BLaER1 treated with 17β-estradiol and CSF1 and Interleukin-3, amounts not matched to agents 10 nM and 100 nM (cell line): ENCODE measurements around the gene CKS1B.
A peak's percentile ranks its signal among the peaks of the same experiment; 100 is the strongest.

Source experiments
- H3K27ac ChIP-seq, 11 experiments: shearing (Covaris generic); formaldehyde crosslinking; 2 replicates each; pipeline ENCODE4 v1.8.1; 2022
- H3K27me3 ChIP-seq, 11 experiments: shearing (Covaris generic); formaldehyde crosslinking; 2 replicates each; pipeline ENCODE4 v1.8.1; 2022
- H3K36me3 ChIP-seq, 11 experiments: shearing (Covaris generic); formaldehyde crosslinking; 2 replicates each; pipeline ENCODE4 v1.8.1; 2022
- H3K4me1 ChIP-seq, 10 experiments: shearing (Covaris generic); formaldehyde crosslinking; 2 replicates each; pipeline ENCODE4 v1.8.1; 2022
- H3K4me2 ChIP-seq, 11 experiments: shearing (Covaris generic); formaldehyde crosslinking; 2 replicates each; pipeline ENCODE4 v1.8.1; 2022
- H3K4me3 ChIP-seq, 10 experiments: shearing (Covaris generic); formaldehyde crosslinking; 2 replicates each; pipeline ENCODE4 v1.8.1; 2022
- H3K9ac ChIP-seq, 11 experiments: shearing (Covaris generic); formaldehyde crosslinking; 2 replicates each; pipeline ENCODE4 v1.8.1; 2022
- H3K9me3 ChIP-seq, 11 experiments: shearing (Covaris generic); formaldehyde crosslinking; replicated peaks in 1 of 11; 2 replicates each; pipeline ENCODE4 v1.8.1; 2022
- H4K20me1 ChIP-seq, 11 experiments: shearing (Covaris generic); formaldehyde crosslinking; 2 replicates each; pipeline ENCODE4 v1.8.1; 2022
- Cebpa-rat ChIP-seq, 11 experiments: shearing (Covaris generic); IDR thresholded peaks; 2 replicates each; pipeline ENCODE4 v1.8.1; 2022

Gene CKS1B

GRCh38 chr1:155008015-155008941 is 33.8 kb downstream of the CKS1B start:
- H3K4me1 ChIP-seq: peaks cover 85 to 95% (median 93%) of the 10 kb centered on the region in 10 experiments
- no peaks in the 10 kb centered on the region for H3K27me3 ChIP-seq
- H3K9ac ChIP-seq: peak overlapping the region; percentile 50 to 97 (median 75)
- peak in 1 of 11 experiments; percentile 51; a peak in 1 of 22 replicates for TF ChIP-seq Cebpa-rat (IDR thresholded peaks at IDR 0.05)
- H3K36me3 ChIP-seq: peaks cover 0 to 14% (median 3%) of the 10 kb centered on the region in 11 experiments; a peak in 6 of 22 replicates
- peak overlapping the region; percentile 29 to 93 (median 86); a peak in 21 of 22 replicates for H3K27ac ChIP-seq
- H3K4me2 ChIP-seq: peak overlapping the region; percentile 95 to 100 (median 98)
- peak overlapping the region; percentile 5 to 99 (median 54); a peak in 16 of 20 replicates for H3K4me3 ChIP-seq
- H4K20me1 ChIP-seq: peaks cover 0 to 15% (median 0%) of the 10 kb centered on the region in 11 experiments; a peak in 7 of 22 replicates
- no peaks in the 10 kb centered on the region for H3K9me3 ChIP-seq

- Histone ChIP-seq H3K4me2 (peak overlapping the region; percentile 95 to 100 (median 98)), H3K4me3 (peak overlapping the region in 8 of 10 experiments; percentile 15 to 99 (median 62); a peak in 16 of 20 replicates), H3K9ac (peak overlapping the region; percentile 44 to 97 (median 75); a peak in 19 of 22 replicates), H3K27ac (peak overlapping the region in 10 of 11 experiments; percentile 70 to 93 (median 86); a peak in 20 of 22 replicates), H4K20me1 (peaks cover 0 to 21% (median 0%) of the 10 kb centered on the region in 11 experiments; a peak in 8 of 22 replicates), H3K36me3 (peaks cover 0 to 20% (median 3%) of the 10 kb centered on the region in 11 experiments; a peak in 13 of 22 replicates), H3K9me3 (no peaks in the 10 kb centered on the region), H3K27me3 (no peaks in the 10 kb centered on the region), H3K4me1 (peaks cover 95 to 100% (median 100%) of the 10 kb centered on the region in 10 experiments)
- TF ChIP-seq Cebpa-rat (IDR thresholded peaks at IDR 0.05): no peak
These were observed 34.8 kb downstream of the CKS1B start for GRCh38 chr1:155009221-155009711.

- H3K27me3 ChIP-seq: no peaks in the 10 kb centered on the region
These were observed 35.3 kb downstream of the CKS1B start for GRCh38 chr1:155009742-155010141.

GRCh38 chr1:155010211-155010918 is 35.9 kb downstream of the CKS1B start:
- peak overlapping the region; percentile 95 to 100 (median 98) for H3K4me2 ChIP-seq
- peaks cover 95 to 100% (median 100%) of the 10 kb centered on the region in 10 experiments for H3K4me1 ChIP-seq
- peaks cover 0 to 32% (median 9%) of the 10 kb centered on the region in 11 experiments; a peak in 8 of 22 replicates for H4K20me1 ChIP-seq
- H3K9ac ChIP-seq: peak overlapping the region; percentile 41 to 97 (median 72); a peak in 20 of 22 replicates
- H3K36me3 ChIP-seq: peaks cover 9 to 31% (median 14%) of the 10 kb centered on the region in 11 experiments; a peak in 17 of 22 replicates
- no peaks in the 10 kb centered on the region for H3K27me3 ChIP-seq
- no peak for TF ChIP-seq Cebpa-rat (IDR thresholded peaks at IDR 0.05)
- H3K4me3 ChIP-seq: peak overlapping the region in 9 of 10 experiments; percentile 1 to 99 (median 51); a peak in 17 of 20 replicates
- H3K27ac ChIP-seq: peak overlapping the region; percentile 44 to 93 (median 86)
- H3K9me3 ChIP-seq: no peaks in the 10 kb centered on the region

More at GRCh38 chr1:155009742-155010141, 35.3 kb downstream of the CKS1B start:
- Histone ChIP-seq H3K4me1 (peaks cover 95 to 100% (median 100%) of the 10 kb centered on the region in 10 experiments), H3K27ac (peak overlapping the region; percentile 43 to 93 (median 86); a peak in 21 of 22 replicates), H3K36me3 (peaks cover 3 to 25% (median 8%) of the 10 kb centered on the region in 11 experiments; a peak in 17 of 22 replicates), H3K4me3 (peak overlapping the region in 9 of 10 experiments; percentile 1 to 99 (median 51); a peak in 16 of 20 replicates), H3K9ac (peak overlapping the region; percentile 9 to 97 (median 72); a peak in 18 of 22 replicates), H4K20me1 (peaks cover 0 to 25% (median 3%) of the 10 kb centered on the region in 11 experiments; a peak in 8 of 22 replicates), H3K4me2 (peak overlapping the region; percentile 95 to 100 (median 98)), H3K9me3 (no peaks in the 10 kb centered on the region)
- TF ChIP-seq Cebpa-rat (IDR thresholded peaks at IDR 0.05): no peak

GRCh38 chr1:155011004-155011416 is 36.5 kb downstream of the CKS1B start:
- peaks cover 95 to 100% (median 100%) of the 10 kb centered on the region in 10 experiments for H3K4me1 ChIP-seq
- no peaks in the 10 kb centered on the region for H3K27me3 ChIP-seq
- peak overlapping the region; percentile 41 to 97 (median 72); a peak in 21 of 22 replicates for H3K9ac ChIP-seq
- peaks cover 12 to 37% (median 18%) of the 10 kb centered on the region in 11 experiments; a peak in 17 of 22 replicates for H3K36me3 ChIP-seq
- H3K9me3 ChIP-seq: no peaks in the 10 kb centered on the region
- peaks cover 0 to 38% (median 15%) of the 10 kb centered on the region in 11 experiments; a peak in 8 of 22 replicates for H4K20me1 ChIP-seq
- H3K27ac ChIP-seq: peak overlapping the region; percentile 44 to 93 (median 86); a peak in 21 of 22 replicates
- no peak for TF ChIP-seq Cebpa-rat (IDR thresholded peaks at IDR 0.05)
- H3K4me3 ChIP-seq: peak overlapping the region in 8 of 10 experiments; percentile 1 to 99 (median 54); a peak in 15 of 20 replicates
- peak overlapping the region; percentile 95 to 100 (median 98) for H3K4me2 ChIP-seq

GRCh38 chr1:155011437-155012025 is 37.0 kb downstream of the CKS1B start:
- peaks cover 95 to 100% (median 100%) of the 10 kb centered on the region in 10 experiments for H3K4me1 ChIP-seq
- peak overlapping the region; percentile 44 to 93 (median 86); a peak in 20 of 22 replicates for H3K27ac ChIP-seq

GRCh38 chr1:155012026-155012546 is 37.6 kb downstream of the CKS1B start:
- peak overlapping the region in 3 of 10 experiments; percentile 18 to 96 (median 68); a peak in 4 of 20 replicates for H3K4me3 ChIP-seq
- peaks cover 12 to 48% (median 18%) of the 10 kb centered on the region in 11 experiments; a peak in 17 of 22 replicates for H3K36me3 ChIP-seq
- peak overlapping the region in 9 of 11 experiments; percentile 24 to 93 (median 87); a peak in 18 of 22 replicates for H3K27ac ChIP-seq
- no peak for TF ChIP-seq Cebpa-rat (IDR thresholded peaks at IDR 0.05)
- peaks cover 0 to 48% (median 19%) of the 10 kb centered on the region in 11 experiments; a peak in 11 of 22 replicates for H4K20me1 ChIP-seq
- no peaks in the 10 kb centered on the region for H3K27me3 ChIP-seq
- peaks cover 95 to 100% (median 100%) of the 10 kb centered on the region in 10 experiments for H3K4me1 ChIP-seq
- H3K9me3 ChIP-seq: no peaks in the 10 kb centered on the region
- peak overlapping the region in 7 of 11 experiments; percentile 16 to 97 (median 37); a peak in 8 of 22 replicates for H3K9ac ChIP-seq
- peak overlapping the region; percentile 95 to 100 (median 98) for H3K4me2 ChIP-seq

More at GRCh38 chr1:155011437-155012025, 37.0 kb downstream of the CKS1B start:
- Histone ChIP-seq H4K20me1 (peaks cover 0 to 43% (median 20%) of the 10 kb centered on the region in 11 experiments; a peak in 11 of 22 replicates), H3K4me3 (peak overlapping the region in 6 of 10 experiments; percentile 1 to 99 (median 62); a peak in 12 of 20 replicates), H3K36me3 (peaks cover 12 to 43% (median 18%) of the 10 kb centered on the region in 11 experiments; a peak in 17 of 22 replicates), H3K9me3 (no peaks in the 10 kb centered on the region), H3K27me3 (no peaks in the 10 kb centered on the region), H3K4me2 (peak overlapping the region; percentile 95 to 100 (median 98)), H3K9ac (peak overlapping the region; percentile 41 to 97 (median 72); a peak in 18 of 22 replicates)
- TF ChIP-seq Cebpa-rat (IDR thresholded peaks at IDR 0.05): no peak
